Caco-2 (cell line): ENCODE data around the gene KIF26B. TPM values are rescaled to one million over a fixed set of nuclear protein-coding genes. Genes with fewer than 3 reads are reported as not detected.

Source experiments
- BruUV-seq: library from RNA; stranded (reverse); fragments of 400-500 nt; replicated peaks from 2 replicates; lab custom pipeline; 2021; lab: Mats Ljungman, UMichigan
- CTCF ChIA-PET: fragments of 300-600 bp; sonication (Branson Sonifier 250); formaldehyde crosslinking; loops from one replicate; lab custom pipeline; 2022; ENCODE audit warnings: antibody characterized with exemption; lab: Charles Lee
- POLR2A ChIA-PET: fragments of 300-600 bp; sonication (Branson Sonifier 250); formaldehyde crosslinking; loops from one replicate; lab custom pipeline; 2022; ENCODE audit warnings: antibody characterized with exemption; lab: Charles Lee
- DNase-seq, 2 experiments: peaks; one replicate each; pipeline versions ENCODE4 v3.0.0 to v3.0.0-alpha.2; 2020 to 2022
- H3K27me3 ChIP-seq: replicated peaks from 2 replicates; pipeline ENCODE4 v1.6.0; 2011; ENCODE audit warnings: low read length; ENCODE audit not compliant: control insufficient read depth, insufficient read depth
- H3K36me3 ChIP-seq: 2 replicates; pipeline ENCODE4 v1.5.1; 2011; ENCODE audit warnings: low read length; ENCODE audit not compliant: control insufficient read depth, insufficient read depth
- H3K4me1 ChIP-seq: fragments of 250-450 bp; sonication (Bioruptor Pico); 2 replicates; pipeline ENCODE4 v1.5.1; 2020; ENCODE audit warnings: mild to moderate bottlenecking
- H3K4me3 ChIP-seq: 2 replicates; pipeline ENCODE4 v1.5.1; 2011; ENCODE audit warnings: low read depth, mild to moderate bottlenecking, control low read depth, low read length
- H3K9me3 ChIP-seq: fragments of 250-450 bp; sonication (Bioruptor Pico); 2 replicates; pipeline ENCODE4 v1.5.1; 2020; ENCODE audit warnings: mild to moderate bottlenecking, moderate library complexity
- H3K27ac Mint-ChIP-seq: one replicate; pipeline ENCODE4 v1.8.0; 2022; ENCODE audit warnings: mixed read lengths; ENCODE audit not compliant: unreplicated experiment
- H3K27me3 Mint-ChIP-seq: one replicate; pipeline ENCODE4 v1.8.0; 2022; ENCODE audit warnings: mixed read lengths; ENCODE audit not compliant: insufficient read depth, unreplicated experiment
- H3K36me3 Mint-ChIP-seq: one replicate; pipeline ENCODE4 v1.8.0; 2022; ENCODE audit warnings: mild to moderate bottlenecking, mixed read lengths; ENCODE audit not compliant: insufficient read depth, unreplicated experiment
- H3K4me1 Mint-ChIP-seq: one replicate; pipeline ENCODE4 v1.8.0; 2022; ENCODE audit warnings: low read depth, mixed read lengths; ENCODE audit not compliant: unreplicated experiment
- H3K4me3 Mint-ChIP-seq: one replicate; pipeline ENCODE4 v1.8.0; 2022; ENCODE audit warnings: mild to moderate bottlenecking, moderate library complexity, mixed read lengths; ENCODE audit not compliant: unreplicated experiment
- H3K9me3 Mint-ChIP-seq: one replicate; pipeline ENCODE4 v1.8.0; 2022; ENCODE audit warnings: mixed read lengths; ENCODE audit not compliant: unreplicated experiment
- intact Hi-C: fragments of 100-400 bp; cut with micrococcal nuclease; formaldehyde crosslinking; loops from one replicate; pipeline ENCODE4 v1.10.0; 2022; ENCODE audit not compliant: unreplicated experiment
- total RNA-seq: library from RNA; stranded (reverse); gene quantifications from 2 replicates; pipeline ENCODE4 v1.2.3, GENCODE V29; 2022
- TF ChIP-seq, protein P1 (sequence below), 2 experiments: fragments of 200-600 bp in 1 of 2; IDR thresholded peaks; 1 replicate in 1 of 2; 2 replicates in 1 of 2; pipeline versions ENCODE4 v1.5.1 to v1.8.0; 2011 to 2022; ENCODE audit warnings: antibody characterized with exemption in 1 of 2, control low read depth in 1 of 2, inconsistent platforms in 1 of 2, low read depth in 1 of 2, low read length in 1 of 2, mild to moderate bottlenecking in 1 of 2, moderate library complexity in 1 of 2; ENCODE audit not compliant: insufficient read depth in 1 of 2, severe bottlenecking in 1 of 2, unreplicated experiment in 1 of 2

KIF26B gene
- total RNA-seq, 1 experiment from 2014 or later: 4.9 TPM

DNA sequence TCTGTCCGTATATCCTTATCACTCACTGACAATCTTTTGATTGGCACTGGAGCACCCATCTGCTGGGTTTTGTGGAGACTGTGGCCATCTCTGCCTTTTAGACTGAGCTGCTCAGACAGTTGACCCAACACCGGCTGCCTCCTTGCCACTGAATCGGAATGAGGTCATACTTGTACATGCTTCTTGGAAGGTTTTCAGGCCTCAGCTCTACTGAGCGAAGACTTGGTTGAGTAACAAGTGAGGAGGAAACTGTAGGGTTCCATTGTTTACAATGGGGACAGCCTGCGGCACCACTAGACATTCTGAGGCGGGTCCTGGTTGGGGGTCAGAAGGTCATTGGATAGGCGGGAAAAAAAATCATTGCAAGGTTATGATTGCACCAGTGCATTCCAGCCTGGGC, 320.3 kb downstream of the KIF26B start:
- Mint-ChIP-seq H3K9me3 (peaks cover 3% of the 10 kb centered on the region), H3K4me1 (peaks cover 1% of the 10 kb centered on the region), H3K36me3 (no peaks in the 10 kb centered on the region), H3K27me3 (no peaks in the 10 kb centered on the region), H3K4me3 (no peak overlapping the region), H3K27ac (no peak overlapping the region)
- ChIA-PET POLR2A (no interaction called here), CTCF (no interaction called here)
- H3K27me3 ChIP-seq: no peaks in the 10 kb centered on the region
- peaks cover 4% of the 10 kb centered on the region; the same call in 1 of the 2 replicates for H3K4me1 ChIP-seq
- H3K4me3 ChIP-seq: no peak overlapping the region
- no peaks in the 10 kb centered on the region for H3K36me3 ChIP-seq
- no peak for DNase-seq
- intact Hi-C loops: no loop called here
- BruUV-seq: no TSS peak
- TF ChIP-seq, protein P1, sequence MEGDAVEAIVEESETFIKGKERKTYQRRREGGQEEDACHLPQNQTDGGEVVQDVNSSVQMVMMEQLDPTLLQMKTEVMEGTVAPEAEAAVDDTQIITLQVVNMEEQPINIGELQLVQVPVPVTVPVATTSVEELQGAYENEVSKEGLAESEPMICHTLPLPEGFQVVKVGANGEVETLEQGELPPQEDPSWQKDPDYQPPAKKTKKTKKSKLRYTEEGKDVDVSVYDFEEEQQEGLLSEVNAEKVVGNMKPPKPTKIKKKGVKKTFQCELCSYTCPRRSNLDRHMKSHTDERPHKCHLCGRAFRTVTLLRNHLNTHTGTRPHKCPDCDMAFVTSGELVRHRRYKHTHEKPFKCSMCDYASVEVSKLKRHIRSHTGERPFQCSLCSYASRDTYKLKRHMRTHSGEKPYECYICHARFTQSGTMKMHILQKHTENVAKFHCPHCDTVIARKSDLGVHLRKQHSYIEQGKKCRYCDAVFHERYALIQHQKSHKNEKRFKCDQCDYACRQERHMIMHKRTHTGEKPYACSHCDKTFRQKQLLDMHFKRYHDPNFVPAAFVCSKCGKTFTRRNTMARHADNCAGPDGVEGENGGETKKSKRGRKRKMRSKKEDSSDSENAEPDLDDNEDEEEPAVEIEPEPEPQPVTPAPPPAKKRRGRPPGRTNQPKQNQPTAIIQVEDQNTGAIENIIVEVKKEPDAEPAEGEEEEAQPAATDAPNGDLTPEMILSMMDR (IDR thresholded peaks at IDR 0.05; ENCODE audit: insufficient read depth in 1 of 2, low read depth in 1 of 2, low read length in 1 of 2, severe bottlenecking in 1 of 2, unreplicated experiment in 1 of 2): no peak
- H3K9me3 ChIP-seq: no peaks in the 10 kb centered on the region

DNA sequence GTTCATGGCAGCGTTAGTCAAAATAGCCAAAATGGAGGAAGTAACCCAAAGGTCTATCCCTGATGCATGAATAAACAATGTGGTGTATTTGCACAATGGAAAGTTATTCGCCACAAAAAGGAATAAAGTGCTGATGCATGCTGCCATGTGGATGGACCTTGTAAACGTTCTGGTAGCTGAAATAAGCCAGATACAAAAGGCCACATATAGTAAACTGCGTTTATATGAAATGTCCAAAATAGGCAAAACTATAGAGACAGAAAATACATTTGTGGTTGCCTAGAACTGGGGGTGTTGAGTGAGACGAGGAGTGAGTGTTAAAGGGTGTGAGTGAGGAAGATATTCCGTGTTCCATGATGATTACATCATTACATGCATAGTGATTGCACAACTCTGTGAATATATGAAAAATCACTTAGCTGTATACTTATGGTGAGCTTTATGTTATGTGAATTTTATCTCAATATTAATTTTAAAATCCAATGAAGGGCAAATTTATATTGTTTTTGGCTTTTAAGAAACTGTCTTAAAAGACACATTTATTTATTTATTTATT, 321.3 kb downstream of the KIF26B start:
- Mint-ChIP-seq H3K9me3 (no peaks in the 10 kb centered on the region), H3K4me1 (no peaks in the 10 kb centered on the region), H3K36me3 (no peaks in the 10 kb centered on the region), H3K27ac (no peak overlapping the region), H3K27me3 (no peaks in the 10 kb centered on the region), H3K4me3 (no peak overlapping the region)
- ChIA-PET POLR2A (no interaction called here), CTCF (no interaction called here)
- TF ChIP-seq, protein P1 (IDR thresholded peaks at IDR 0.05; ENCODE audit: insufficient read depth in 1 of 2, low read depth in 1 of 2, low read length in 1 of 2, severe bottlenecking in 1 of 2, unreplicated experiment in 1 of 2): no peak
- Histone ChIP-seq H3K4me1 (peaks cover 4% of the 10 kb centered on the region; the same call in 1 of the 2 replicates), H3K27me3 (no peaks in the 10 kb centered on the region), H3K36me3 (no peaks in the 10 kb centered on the region), H3K9me3 (no peaks in the 10 kb centered on the region), H3K4me3 (no peak overlapping the region)
- BruUV-seq: no TSS peak
- intact Hi-C loops: no loop called here
- no peak for DNase-seq

- Histone ChIP-seq H3K36me3 (no peaks in the 10 kb centered on the region), H3K27me3 (no peaks in the 10 kb centered on the region), H3K4me3 (no peak overlapping the region), H3K9me3 (no peaks in the 10 kb centered on the region), H3K4me1 (peaks cover 4% of the 10 kb centered on the region; the same call in 1 of the 2 replicates)
- Mint-ChIP-seq H3K4me3 (no peak overlapping the region), H3K9me3 (no peaks in the 10 kb centered on the region), H3K36me3 (no peaks in the 10 kb centered on the region), H3K4me1 (no peaks in the 10 kb centered on the region), H3K27me3 (no peaks in the 10 kb centered on the region), H3K27ac (no peak overlapping the region)
- ChIA-PET POLR2A (no interaction called here), CTCF (no interaction called here)
- TF ChIP-seq, protein P1 (IDR thresholded peaks at IDR 0.05; ENCODE audit: insufficient read depth in 1 of 2, low read depth in 1 of 2, low read length in 1 of 2, severe bottlenecking in 1 of 2, unreplicated experiment in 1 of 2): no peak
- intact Hi-C loops: no loop called here
- no TSS peak for BruUV-seq
- no peak for DNase-seq
Observed at GRCh38 chr1:245477941-245478340, 323.2 kb downstream of the KIF26B start.
